Kidney capillary endothelial cell (primary cell): Measurements from ENCODE around the gene PLCH2.
A peak's percentile ranks its signal among the peaks of the same experiment; 100 is the strongest.
"Not testable (repeated sequence)": the region's sequence is repeated elsewhere in the genome, so short reads cannot be mapped to it uniquely, and the experiment has no call there.

Experiments
- DNase-seq: peaks from one replicate; pipeline ENCODE4 v3.0.0-alpha.2; 2018; ENCODE audit warnings: low spot score

The PLCH2 gene

GRCh38 chr1:2546515-2547209 is 70.6 kb downstream of the PLCH2 start:
- DNase-seq, result peak; percentile 75

- no peak for DNase-seq
Measured at GRCh38 chr1:2547210-2548067, 71.3 kb downstream of the PLCH2 start.

- no peak for DNase-seq
Measured at GRCh38 chr1:2548068-2548589, 72.0 kb downstream of the PLCH2 start.

DNA sequence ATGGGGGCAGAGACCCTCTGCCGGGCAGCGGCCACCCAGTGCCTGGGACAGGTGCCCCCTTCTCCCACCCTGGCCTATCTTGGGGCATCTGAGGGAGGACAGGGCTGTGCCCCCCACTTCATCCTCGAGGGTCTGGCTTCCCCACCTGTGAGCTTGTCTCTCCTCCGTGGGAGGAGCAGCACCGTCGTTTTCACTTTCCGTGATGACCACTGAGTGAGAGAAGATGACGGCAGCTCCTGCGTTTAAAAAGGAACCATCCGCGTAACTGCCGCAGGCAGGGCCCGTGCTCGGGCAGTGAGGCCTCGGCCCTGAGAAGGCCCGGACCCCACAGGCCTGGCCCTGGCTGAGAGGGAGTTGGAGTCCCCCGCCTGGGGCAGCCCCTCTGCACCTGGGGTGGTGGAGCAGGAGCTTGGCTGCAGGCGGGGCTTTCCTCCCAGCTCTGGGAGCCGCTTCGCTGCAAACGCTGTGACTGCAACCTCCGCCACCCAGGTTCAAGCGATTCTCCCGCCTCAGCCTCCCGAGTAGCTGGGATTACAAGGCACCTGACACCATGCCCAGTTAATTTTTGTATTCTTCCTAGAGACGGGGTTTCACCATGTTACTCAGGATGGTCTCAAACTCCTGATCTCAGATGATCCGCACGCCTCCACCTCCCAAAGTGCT is 73.4 kb downstream of the PLCH2 start:
- not testable (repeated sequence) for DNase-seq

- not testable (repeated sequence) for DNase-seq
Measured at GRCh38 chr1:2550309-2550861, 74.3 kb downstream of the PLCH2 start.

- not testable (repeated sequence) for DNase-seq
Measured at GRCh38 chr1:2551544-2551943, 75.5 kb downstream of the PLCH2 start.

- no peak for DNase-seq
Measured at GRCh38 chr1:2552189-2552588, 76.1 kb downstream of the PLCH2 start.

- not testable (repeated sequence) for DNase-seq
Measured at GRCh38 chr1:2553076-2553475, 77.0 kb downstream of the PLCH2 start.

DNA sequence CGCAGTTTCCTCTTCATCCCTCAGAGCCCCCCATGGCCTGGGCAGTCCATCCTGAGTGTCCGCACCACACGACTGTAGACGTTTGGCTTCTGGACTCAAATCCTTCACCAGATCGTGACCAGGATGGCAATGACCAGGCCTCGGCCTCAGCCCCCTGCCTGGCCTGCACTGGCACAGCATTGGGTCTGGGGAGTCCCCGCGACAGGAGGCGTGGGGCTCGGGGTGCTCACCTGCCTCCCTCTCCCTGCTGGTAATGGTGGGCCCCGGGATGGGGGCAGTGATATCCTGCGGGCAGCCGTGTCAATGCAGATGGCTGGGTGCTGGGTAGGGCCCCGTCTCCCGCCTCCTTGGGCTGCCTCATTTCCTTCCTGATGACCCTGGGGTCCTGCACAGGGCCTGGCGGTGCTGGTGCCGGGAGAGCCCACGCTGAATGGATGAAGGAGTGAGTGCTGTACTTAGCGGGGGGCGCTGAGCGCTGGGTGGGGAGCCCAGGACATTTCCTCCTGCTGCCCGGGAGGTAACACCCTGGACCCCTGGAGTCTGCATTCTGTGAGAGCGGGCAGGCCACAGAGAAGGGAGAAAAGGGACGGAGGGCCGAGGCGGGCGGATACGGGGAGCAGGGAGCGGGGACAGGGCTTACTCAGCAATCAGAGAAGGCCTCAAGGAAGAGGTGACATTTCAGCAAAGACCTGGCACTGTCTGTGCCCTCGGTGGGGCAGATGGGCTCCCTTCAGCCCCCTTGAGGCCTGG is 78.0 kb downstream of the PLCH2 start:
- DNase-seq, result no peak

DNA sequence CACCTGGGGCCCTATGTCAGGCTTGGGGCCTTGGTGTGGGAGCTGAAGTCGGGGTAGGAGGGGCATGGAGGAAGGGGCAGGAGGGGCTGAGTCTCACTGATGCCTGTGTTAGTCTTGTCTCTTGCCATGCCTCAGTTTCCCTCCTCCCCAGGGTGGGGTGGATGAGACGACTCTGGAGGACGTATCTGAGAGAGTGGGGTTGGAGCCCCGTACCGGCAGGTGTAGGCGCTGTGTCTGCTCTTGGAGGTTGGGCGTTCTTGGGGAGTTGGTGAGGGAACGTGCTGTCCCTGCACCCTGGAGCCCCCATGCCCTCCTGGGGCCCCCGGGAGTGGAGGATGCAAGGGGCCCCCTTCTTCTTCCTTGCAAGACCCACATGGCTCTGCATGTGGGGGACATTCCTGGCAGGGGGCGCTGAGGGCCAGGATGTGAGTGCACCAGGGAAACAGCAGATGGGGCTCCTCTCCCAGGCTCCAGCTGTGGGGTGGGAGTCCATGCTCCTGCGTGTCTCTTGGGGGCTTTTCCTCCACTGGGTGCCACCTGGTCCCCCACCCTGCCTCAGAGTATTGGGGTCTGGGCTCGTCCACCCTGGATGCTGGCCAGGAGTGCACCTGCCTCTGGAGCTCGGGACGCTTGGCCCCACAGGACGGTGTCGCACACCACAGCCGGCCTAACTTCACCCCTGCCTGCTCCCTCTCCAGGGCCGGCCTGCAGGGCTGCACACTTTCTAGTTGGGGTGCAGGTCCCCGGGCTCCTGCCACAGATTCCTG is 78.7 kb downstream of the PLCH2 start:
- no peak for DNase-seq
